Hematopoietic multipotent progenitor cell treated with erythropoietin and hydrocortisone succinate and interleukin-3 and kit ligand, for 8 days (in vitro differentiated cells): ENCODE data around the gene CEP85L.

Source experiments
- DNase-seq: peaks from one replicate; pipeline ENCODE4 v3.0.0-alpha.2; 2015

Gene CEP85L

DNA sequence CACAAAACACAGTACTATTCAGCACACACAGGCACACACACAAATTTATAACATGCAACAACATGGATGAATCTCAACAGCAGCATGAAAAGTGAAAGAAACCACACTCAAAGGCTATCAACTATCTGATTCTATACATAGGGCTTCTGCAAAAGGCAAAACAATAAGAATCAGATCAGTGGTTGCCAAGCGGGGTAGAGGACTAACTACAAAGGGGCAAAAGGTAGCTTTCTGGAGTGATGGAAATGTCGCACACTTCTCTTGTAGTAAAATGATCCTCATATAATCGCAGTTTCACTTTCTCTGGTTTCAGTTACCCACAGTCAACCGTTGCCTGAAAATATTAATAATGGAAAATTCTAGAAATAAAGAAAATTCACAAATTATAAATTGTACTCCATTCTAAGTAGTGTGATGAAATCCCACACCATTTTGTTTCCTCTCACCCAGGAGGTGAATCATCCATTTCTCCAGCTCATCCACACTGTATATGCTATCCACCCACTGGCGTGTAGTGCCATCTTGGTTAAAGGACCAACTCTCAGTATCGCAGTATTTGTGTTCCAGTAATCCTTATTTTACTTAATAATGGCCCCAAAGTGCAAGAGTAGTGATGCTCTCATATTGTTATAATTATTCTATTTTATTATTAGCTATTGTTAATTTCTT lies 116.1 kb downstream of the CEP85L start:
- DNase-seq, result no peak

DNA sequence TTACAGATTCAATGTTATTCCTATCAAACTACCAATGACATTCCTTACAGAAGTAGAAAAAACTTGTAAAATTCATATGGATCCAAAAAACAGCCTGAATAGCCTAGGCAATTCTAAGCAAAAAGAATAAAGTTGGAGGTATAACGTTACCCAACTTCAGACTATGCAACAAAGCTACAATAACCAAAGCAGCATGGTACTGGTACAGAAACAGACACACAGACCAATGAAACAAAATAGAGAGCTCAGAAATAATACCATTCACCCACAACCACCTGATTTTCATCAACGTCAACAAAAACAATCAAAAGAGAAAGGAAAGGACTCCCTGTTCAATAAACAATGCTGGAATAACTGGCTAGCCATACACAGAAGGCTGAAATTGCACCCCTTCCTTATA lies 120.4 kb downstream of the CEP85L start:
- DNase-seq, result no peak

DNA sequence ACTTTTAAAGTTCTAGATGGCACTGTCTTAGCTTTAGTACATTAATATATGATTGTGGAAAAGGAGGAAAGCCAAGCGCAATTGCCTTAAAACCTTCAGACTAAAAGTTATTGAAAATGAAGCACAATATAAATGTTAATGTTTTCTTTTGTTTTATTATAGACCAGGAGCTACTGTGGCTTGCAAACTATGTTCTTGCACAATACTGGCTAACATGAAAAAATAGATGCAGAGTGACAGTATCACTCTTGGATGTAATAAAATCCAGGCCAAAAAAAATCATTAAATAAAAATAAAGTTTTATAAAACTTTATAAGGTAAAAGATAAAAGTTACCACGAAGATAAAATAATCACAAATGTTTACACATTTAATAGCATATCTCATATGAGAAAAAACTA lies 121.6 kb downstream of the CEP85L start:
- no peak for DNase-seq

DNA sequence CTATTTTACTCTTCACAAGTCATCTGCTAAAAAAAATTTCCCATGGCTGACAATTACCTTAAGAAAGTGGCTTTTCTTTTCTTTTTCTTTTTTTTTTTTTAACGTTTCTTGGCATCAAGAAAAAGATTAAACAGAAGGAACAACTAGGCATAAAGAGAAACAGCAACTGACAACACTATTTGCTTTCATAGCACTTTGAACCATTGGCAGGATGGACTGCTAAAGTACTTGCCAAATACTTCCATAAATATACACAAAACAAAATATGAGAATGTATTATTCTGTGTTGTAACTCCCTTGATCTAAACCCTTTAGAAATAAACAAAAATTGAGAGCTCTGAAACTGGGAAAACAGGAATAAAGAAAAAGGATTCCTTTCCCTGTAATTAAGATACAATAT lies 123.3 kb downstream of the CEP85L start:
- DNase-seq, result no peak

DNA sequence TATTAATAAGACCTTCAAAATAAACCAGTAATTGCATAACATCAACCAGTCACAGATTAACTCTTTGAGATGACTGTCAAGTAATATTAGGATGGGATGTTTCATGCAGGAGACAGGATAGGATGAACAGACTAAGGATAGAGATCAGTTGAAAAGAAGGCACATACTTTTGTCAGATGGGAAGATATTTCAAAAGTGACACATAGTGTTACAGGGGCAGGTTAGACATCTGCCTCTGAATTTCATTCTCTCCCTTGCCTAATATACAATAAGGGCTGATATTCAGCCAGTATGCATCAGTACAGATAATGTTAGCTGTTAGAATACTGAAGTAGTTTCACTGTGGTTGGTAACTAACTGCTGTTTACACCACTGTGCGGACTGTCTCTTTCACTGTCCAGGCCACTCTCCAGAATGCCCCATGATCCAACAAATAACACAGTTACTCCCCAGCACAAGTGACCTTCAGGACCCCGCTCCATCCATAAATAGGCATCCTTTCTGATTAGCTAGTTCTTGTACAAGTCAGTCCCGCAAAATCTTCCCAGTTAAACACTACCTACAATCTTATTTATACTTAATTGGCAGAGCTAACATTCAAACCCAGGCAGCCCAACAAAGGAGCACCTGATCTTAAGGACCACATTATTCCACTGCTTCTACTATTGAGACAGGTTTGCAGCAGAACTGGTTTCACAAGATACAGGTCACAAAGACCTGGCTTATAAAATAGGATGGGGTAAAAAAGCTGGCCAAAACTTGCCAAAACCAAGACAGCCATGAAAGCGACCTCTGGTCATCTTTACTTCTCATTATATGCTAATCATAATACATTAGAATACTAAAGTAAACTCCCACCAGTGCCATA lies 125.2 kb downstream of the CEP85L start:
- DNase-seq, result no peak

DNA sequence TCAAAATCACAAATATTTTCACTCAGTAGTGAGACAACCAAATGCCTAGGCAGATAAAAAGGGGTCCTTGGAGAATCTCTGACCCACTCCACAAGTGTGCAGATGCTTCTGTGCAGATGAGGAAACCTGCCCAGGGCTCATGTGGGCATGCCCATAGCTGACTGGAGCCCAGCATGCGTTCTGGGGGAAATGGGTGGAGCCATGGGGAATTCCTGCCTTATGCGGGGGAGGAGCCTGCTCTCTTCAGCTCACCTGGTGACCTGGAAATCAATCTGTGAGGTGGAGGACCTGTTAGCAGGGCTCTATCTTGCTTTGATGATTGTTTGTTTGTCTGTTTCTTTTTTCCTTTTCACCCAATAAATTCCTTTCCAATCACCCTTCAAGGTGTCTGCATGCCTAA lies 126.7 kb downstream of the CEP85L start:
- DNase-seq, result no peak

DNA sequence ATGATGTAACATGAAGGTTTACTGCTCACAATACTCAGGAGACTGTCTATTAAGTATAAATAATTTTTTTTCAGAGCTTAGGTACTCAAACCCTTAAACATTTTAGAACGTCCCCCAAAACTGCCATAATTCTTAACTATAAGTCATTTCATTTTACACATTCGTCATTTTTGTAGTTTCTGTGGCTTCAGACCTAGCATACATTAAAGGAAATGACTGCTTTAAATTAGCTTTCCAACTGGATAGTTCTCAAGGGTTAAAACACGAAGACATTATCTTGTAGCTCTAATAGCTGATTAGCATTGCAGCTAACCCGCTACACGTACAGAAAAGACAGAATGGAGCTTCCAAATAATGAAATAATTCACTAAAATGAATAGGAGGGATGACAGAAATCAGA lies 128.2 kb downstream of the CEP85L start:
- DNase-seq, result no peak

DNA sequence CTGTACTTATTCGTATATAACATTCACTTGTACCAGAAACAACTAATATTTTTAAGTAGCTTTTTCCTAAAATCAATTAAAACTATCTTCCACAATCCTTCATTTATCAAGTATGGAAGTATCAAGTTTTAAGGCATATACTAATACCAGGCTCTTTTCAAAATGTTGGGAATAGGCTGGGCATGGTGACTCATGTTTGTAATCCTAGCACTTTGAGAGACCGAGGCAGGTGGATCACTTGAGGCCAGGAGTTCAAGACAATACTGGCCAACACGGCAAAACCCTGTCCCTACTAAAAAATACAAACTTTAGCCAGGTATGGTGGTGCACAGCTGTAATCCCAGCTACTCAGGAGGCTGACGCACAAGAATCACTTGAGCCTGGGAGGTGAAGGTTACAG lies 129.0 kb downstream of the CEP85L start:
- DNase-seq, result no peak

DNA sequence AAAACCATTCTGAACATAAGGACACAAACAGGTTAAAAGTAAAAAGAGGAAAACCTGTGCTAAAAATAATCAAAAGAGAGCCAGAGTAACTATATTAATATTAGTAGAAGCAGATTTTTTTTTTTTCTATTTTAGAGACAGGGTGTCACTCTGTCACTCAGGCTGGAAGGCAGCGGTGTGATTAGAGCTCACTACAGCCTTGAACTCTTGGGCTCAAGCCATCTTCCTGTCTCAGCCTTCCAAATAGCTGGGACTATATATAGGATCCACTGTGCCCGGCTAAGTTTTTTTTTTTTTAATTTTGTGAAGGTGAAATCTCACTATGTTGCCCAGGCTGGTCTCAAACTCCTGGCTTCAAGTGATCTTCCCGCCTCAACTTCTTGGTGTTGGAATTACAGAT lies 136.7 kb downstream of the CEP85L start:
- no peak for DNase-seq

DNA sequence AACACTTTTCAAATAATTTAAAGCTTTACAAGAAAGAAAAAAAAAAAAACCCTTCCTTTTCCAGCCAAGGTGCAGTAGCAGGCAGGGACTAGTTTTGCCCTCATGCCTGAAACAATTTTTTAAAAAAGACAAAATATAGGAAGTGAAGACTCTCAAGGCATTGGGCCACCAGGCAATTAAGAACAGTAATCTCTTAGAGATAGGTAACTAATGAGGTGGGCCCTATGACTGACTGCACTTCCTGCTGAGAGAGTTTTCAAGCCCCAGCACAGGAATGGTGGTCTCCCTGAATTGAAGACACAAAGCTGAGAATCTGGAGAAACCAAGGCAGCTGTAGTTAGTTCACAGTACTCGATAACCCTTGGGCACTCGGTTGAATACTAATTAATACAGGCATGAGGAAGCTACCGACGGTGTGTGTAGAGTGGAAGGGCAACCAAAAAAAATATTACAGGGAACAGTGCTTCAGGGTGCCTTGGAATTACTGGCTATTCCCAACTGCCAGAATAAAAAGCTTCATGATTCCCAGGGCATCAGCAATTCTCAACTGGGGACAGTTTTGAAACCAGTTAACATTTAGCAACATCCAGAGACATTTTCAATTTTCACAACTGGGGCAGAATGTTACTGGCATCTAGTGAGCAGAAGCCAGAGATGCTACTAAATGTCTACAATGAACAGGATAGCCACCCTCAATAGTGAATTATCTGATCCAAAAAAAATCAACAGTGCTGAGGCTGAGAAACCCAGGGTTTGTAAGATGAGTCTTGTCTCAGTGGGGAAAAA lies 139.3 kb downstream of the CEP85L start:
- no peak for DNase-seq

DNA sequence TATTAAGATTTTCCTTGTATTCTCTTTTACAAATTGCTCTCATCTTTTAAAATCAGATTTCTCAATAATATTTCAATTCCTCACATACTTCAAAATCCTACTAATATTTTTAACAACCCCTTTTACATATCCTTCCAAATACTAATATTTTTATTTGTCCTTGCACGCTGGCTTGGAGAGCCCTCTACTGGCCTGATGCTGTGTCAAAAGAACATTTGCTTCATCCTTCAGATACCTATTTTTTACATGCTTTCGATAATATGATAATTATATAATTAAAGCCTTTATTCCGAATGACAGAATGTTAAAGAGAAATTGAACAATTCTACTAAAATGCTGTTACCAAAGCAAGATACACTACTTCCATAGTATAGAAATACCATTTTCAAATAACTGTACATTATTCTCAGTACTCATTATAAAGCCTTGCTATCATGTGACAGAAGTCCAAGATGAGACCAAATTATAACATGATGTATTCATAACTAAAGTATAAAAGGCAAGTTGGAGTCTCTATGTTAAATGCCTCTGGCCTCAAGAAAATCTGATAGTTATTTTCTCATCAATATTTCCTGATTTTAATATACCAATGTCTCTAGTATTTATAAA lies 142.3 kb downstream of the CEP85L start:
- peak; percentile 44 for DNase-seq

DNA sequence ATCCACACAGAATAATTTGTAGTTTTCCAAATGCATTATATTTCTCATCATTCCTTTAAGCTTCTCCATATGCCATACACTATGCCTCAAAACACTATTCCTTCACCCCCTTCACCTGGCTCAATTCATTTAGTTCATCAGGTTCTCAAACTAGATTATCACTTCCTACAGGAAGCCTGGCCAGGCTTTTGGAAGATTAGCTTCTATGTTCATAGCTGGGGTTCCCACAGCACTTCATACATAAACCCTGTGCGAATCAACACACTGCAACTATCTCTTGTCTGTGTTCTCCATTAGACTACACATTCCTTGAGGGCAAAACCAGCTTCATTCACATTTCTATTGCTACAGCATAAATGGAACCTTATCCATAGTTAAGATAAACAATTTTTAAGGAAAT lies 143.8 kb downstream of the CEP85L start:
- no peak for DNase-seq

DNA sequence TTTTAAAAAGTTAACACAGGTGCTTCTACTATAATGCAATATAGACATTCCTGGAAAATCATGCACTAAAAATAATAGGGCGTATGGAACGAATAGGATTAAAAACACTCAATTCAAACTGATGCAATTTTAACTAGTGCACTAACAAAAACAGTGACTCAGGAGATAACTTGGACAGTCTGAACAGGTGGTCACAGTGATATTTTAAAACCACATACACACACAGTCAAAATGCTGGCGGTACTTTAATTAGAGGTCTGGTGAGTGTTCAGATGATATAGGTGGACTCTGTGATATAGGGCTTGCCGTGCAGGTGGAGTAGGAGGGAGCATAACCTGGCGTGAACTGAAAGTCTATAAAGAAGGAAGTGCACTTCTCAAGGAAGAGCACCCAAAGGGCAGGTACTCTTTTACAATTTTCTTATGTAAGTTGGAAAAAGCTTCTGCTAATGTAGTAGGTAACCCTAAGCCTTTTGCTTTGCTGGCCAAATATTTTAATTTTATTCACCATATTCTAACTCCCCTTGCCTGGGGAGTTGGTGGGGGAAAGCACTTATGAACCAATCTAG lies 145.2 kb downstream of the CEP85L start:
- DNase-seq, result no peak

DNA sequence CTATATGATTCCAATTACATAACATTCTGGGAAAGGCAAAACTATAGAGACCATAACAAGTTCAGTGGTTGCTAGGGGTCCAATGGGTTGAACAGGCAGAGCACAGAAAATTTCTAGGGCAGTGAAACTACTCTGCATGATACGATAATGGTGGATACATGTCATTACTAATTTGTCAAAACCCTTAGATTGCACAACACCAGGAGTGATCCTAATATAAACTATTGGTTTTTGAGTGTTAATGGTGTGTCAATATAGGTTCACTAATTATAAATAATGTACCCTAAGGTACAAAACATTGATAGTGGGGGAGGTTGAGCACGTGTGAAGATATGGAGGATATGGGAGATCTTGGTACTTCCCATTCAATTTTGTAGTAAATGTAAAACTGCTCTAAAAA lies 145.7 kb downstream of the CEP85L start:
- no peak for DNase-seq

DNA sequence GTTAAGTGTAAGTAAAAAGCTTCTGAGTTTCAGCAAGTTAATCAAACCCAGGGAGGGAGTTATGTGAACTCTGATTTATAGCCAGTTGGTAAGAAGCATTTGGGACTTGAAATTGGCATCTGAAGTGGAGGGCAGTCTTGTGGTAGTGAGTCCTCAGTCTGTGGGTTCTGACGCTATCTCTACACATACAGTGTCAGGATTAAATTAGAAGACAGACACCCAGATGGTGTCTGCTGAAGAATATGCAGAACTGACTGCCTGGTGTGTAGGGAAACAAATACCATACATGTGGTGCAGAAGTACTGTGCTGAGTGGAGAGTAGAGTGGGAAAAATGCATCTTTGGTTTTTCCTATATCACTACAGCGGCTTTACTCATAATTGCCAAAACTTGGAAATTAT lies 146.8 kb downstream of the CEP85L start:
- no peak for DNase-seq

DNA sequence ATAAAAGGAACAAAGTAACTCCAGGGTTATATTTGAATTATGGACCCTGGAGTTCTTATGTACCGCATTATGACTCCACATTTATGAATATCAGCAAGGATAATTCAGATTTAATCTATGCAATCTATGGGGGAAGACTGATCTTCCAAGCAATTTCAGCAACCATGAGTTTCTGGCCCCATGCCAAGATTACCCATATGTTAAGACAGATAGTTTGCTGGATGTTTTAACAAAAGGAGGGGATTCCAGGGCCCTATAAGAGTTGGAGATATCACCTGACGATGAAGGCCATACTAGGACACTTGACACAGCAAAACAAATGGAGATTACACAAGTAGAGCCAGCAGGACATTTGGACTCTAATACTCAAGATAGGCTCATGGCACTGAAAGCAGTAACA lies 149.2 kb downstream of the CEP85L start:
- DNase-seq, result peak; percentile 34

DNA sequence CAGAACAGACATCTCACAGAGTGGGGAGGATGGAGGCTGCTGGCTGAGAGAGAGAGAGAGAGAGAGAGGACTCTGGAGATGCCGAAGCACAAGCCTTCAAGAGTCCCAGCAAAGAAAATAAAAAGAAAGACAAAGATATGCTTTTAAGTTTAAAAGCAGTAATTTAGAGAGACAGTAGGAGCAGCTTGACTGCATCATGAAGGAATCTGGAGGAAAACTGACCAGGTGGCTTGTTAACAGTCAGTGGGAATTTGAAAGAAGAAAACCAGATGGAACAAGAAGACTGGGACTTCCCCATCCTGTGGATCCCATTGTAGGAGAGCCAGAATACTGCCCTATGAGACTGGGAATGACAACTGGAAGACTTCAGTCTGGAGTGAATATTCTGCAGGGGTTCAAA lies 149.6 kb downstream of the CEP85L start:
- DNase-seq, result no peak

DNA sequence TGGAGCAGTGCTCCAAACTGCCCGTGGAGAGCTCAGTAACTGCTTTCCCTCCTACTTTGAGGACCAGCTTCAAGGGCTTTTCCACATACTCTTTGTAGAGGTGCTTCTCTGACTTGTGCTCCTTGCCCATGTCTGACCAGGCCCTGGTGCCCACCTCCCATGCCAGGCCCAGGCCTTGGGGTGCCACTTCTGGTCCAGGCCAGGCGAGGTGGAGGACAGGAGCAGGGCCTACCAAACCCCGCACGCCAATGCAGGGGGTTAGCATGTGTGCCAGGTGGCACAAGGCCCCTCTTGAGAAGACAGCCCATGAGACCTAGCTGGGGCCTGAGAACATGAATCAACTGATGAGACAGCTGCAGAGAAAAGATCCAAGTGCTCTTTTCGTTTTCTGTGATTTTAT lies 150.3 kb downstream of the CEP85L start:
- no peak for DNase-seq

DNA sequence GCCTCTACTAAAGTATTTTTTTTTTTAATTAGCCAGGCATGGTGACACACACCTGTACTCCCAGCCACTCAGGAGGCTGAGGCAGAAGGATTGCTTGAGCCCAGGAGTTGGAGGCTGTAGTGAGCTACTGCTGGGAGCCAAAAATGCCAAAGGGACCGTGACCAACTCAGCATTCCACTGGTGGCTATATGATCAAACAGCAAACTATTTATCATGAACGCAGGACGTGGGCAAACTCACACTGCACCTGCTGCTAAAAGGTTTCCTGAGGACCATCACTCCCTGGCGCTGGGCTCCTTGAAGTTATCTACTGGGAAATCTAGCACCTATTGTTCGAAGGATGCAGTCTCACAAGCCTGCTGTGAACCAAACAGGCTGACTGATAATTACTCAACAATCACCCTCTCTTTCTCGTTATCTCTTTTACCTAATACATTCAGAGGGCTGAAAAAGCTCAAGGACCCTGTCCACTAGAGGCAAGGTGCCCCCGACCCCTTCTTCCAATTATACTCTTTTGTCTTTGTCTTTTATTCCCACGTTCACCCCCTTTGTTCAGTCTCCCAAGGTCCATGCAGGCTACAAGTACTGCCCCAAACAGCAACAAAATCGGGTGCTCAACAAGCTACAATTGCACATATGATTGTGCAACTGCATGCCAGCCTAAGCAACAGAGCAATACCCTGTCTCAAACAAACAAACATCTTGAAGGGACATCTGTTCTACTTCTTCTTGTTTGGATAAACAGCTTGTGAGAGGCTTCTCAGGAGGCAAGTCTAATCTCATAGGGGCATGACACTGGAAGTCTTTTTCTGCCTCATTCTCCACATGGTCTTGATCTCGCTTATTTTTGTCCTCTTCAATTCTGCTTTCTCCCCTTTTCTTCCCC lies 151.0 kb downstream of the CEP85L start:
- DNase-seq, result no peak

DNA sequence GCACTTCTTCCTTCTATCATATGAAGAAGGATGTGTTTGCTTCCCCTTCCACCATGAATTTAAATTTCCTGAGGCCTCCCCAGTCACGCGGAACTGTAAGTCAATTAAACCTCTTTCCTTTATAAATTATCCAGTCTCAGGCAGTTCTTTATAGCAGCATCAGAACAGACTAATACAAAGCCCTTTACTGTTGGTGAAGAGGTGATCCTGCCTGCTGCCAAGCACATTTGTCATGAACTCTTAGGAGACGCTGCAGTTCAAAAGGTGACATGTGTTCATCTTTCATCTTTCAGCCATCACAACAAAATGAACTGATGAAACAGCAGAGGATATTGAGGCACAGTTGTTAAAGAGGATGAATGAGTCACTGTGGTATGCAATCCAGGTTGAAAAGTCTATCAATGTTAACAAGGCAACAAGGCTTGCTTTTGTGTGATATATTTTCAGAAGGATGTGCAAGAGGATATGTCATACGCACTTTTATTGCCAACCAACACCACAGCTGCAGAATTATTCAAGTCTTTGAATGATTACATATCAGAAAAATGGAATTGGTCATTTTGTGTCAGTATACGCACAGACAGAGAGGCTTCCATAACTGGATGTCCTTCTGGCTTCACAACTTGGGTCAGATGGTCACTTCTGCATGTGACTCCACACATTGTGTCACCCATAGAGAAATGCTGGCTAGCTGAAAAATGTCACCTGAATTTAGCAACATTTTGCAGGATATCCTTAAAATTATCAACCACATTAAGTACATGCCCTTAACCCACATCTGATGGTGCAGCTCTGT lies 155.7 kb downstream of the CEP85L start:
- no peak for DNase-seq

DNA sequence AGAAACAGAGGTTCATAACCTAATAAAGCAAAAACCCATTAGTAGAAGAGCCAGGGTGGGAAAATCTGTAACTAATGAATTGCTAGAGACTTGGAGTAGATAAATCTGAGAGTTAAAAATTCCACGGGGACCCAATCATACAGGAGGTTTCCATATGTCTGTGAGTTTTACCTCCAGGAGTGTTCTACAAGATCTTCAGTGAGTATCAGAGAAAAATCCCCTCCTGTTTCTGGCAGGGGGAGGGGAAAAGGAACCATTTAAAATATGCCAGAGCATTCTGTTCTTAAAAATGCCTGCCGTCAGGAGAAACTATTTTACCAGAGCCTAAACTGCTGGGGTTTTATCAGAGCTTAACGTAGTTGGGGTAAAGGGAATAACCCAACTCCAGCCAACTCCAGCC lies 157.3 kb downstream of the CEP85L start:
- DNase-seq, result no peak
